Testis (tissue), 3 donors: ENCODE results near the gene ACBD4. TPM values are rescaled to one million over a fixed set of nuclear protein-coding genes. Genes with fewer than 3 reads are reported as not detected.

Source experiments
- DNase-seq: peaks from one replicate; pipeline ENCODE4 v3.0.0-alpha.2; 2019
- H3K27ac ChIP-seq, 2 donors: fragments of 200-600 bp; sonication (generic); one replicate each; pipeline ENCODE4 v1.5.1; 2019
- H3K27me3 ChIP-seq: fragments of 200-600 bp; sonication (generic); one replicate; pipeline ENCODE4 v1.5.1; 2019
- H3K36me3 ChIP-seq: fragments of 200-600 bp; sonication (generic); one replicate; pipeline ENCODE4 v1.5.1; 2017; ENCODE audit warnings: low read depth; ENCODE audit errors: missing control alignments
- H3K4me1 ChIP-seq: fragments of 200-600 bp; sonication (generic); one replicate; pipeline ENCODE4 v1.5.1; 2019
- H3K4me3 ChIP-seq, 2 donors: fragments of 200-600 bp; sonication (generic); one replicate each; pipeline ENCODE4 v1.5.1; 2017 to 2019
- H3K9me3 ChIP-seq: fragments of 200-600 bp; sonication (generic); one replicate; pipeline ENCODE4 v1.5.1; 2017
- CTCF ChIP-seq, 3 experiments: fragments of 450-650 bp in 2 of 3; fragments of 200-600 bp in 1 of 3; sonication (generic) in 1 of 3; IDR thresholded peaks; one replicate each; pipeline ENCODE4 v1.5.1; 2016 to 2019; ENCODE audit warnings: antibody characterized with exemption in 3 of 3, mild to moderate bottlenecking in 2 of 3, moderate library complexity in 1 of 3
- POLR2A ChIP-seq: fragments of 450-650 bp; IDR thresholded peaks from one replicate; pipeline ENCODE4 v1.6.1; 2017; ENCODE audit warnings: antibody characterized with exemption, mild to moderate bottlenecking, moderate library complexity
- WGBS, 2 donors: methylation state at CpG; one replicate each; pipeline ENCODE4 v1.1.5; 2018; 5-methylcytosine and 5-hydroxymethylcytosine counted together
- intact Hi-C: fragments of 100-400 bp; cut with DNase I; formaldehyde crosslinking; loops from one replicate; pipeline ENCODE4 v1.15.1; 2023; ENCODE audit warnings: low total_unique reads
- polyA plus RNA-seq: library from polyadenylated mRNA; stranded (reverse); fragments of 350-450 nt; fragmentation: Illumina TruSeq; extraction: RNeasy Lipid Tissue Mini Kit (QIAGEN cat#74804); gene quantifications from one replicate; pipeline ENCODE4 v1.2.3, GENCODE V29; 2014; ENCODE audit warnings: low read depth, low replicate concordance; ENCODE audit not compliant: insufficient read depth
- total RNA-seq, 2 donors: library from RNA; depleted of rRNA; stranded (reverse); fragments of >200 nt; gene quantifications; one replicate each; pipeline ENCODE4 v1.2.3, GENCODE V29; 2016

ACBD4 gene
- total and polyA plus RNA-seq, 3 donors from 2014 or later, result 7.5 to 9.1 (median 8.3) TPM

- Histone ChIP-seq H3K27me3 (no peaks in the 10 kb centered on the region), H3K9me3 (no peaks in the 10 kb centered on the region), H3K4me3 (no peak overlapping the region), H3K36me3 (no peaks in the 10 kb centered on the region), H3K4me1 (peaks cover 25% of the 10 kb centered on the region), H3K27ac (peak overlapping the region in 1 of 2 donors; percentile 68)
- intact Hi-C loops, result no loop called here
- TF ChIP-seq POLR2A (no peak), CTCF (IDR thresholded peaks at IDR 0.05) (peak; percentile 77 to 82 (median 79))
- DNase-seq, result peak; percentile 93
- 57 to 64% methylated on average over 7 to 9 of the region's 9 CpGs for WGBS, 2 donors
Observed at GRCh38 chr17:45098869-45099616, 36.4 kb upstream of the ACBD4 start.

GRCh38 chr17:45101546-45101882, 34.0 kb upstream of the ACBD4 start:
- Histone ChIP-seq H3K9me3 (no peaks in the 10 kb centered on the region), H3K4me1 (peaks cover 25% of the 10 kb centered on the region), H3K4me3 (no peak overlapping the region), H3K27me3 (no peaks in the 10 kb centered on the region), H3K36me3 (no peaks in the 10 kb centered on the region), H3K27ac (peak overlapping the region; percentile 21 to 77)
- TF ChIP-seq POLR2A, result no peak
- no peak for TF ChIP-seq CTCF (IDR thresholded peaks at IDR 0.05)
- 39 to 47% methylated on average over 9 of the region's 9 CpGs for WGBS, 2 donors
- DNase-seq, result no peak
- intact Hi-C loops, result no loop called here

GRCh38 chr17:45101883-45102811, 33.3 kb upstream of the ACBD4 start:
- TF ChIP-seq POLR2A, result no peak
- H3K4me1 ChIP-seq, result peaks cover 28% of the 10 kb centered on the region
- intact Hi-C loops, result no loop called here
- H3K9me3 ChIP-seq, result no peaks in the 10 kb centered on the region
- DNase-seq, result peak; percentile 68
- H3K27me3 ChIP-seq, result no peaks in the 10 kb centered on the region
- peak overlapping the region; percentile 72 to 77 for H3K27ac ChIP-seq
- H3K4me3 ChIP-seq, result no peak overlapping the region
- WGBS, 2 donors, result 41 to 49% methylated on average over 12 of the region's 12 CpGs
- no peaks in the 10 kb centered on the region for H3K36me3 ChIP-seq

- H3K27me3 ChIP-seq, result no peaks in the 10 kb centered on the region
- TF ChIP-seq CTCF (IDR thresholded peaks at IDR 0.05) (no peak), POLR2A (no peak)
- H3K36me3 ChIP-seq, result no peaks in the 10 kb centered on the region
- DNase-seq, result no peak
- 82 to 84% methylated on average over 9 of the region's 9 CpGs for WGBS, 2 donors
- H3K4me1 ChIP-seq, result peaks cover 35% of the 10 kb centered on the region
- no peak overlapping the region for H3K4me3 ChIP-seq
- H3K9me3 ChIP-seq, result no peaks in the 10 kb centered on the region
- intact Hi-C loops, result no loop called here
- H3K27ac ChIP-seq, result peak overlapping the region; percentile 72 to 77
Observed at GRCh38 chr17:45102856-45103255, 32.6 kb upstream of the ACBD4 start.

- 31 to 66% methylated on average over 9 of the region's 9 CpGs for WGBS, 2 donors
- intact Hi-C loops, result no loop called here
- peak overlapping the region; percentile 72 to 77 for H3K27ac ChIP-seq
- peaks cover 39% of the 10 kb centered on the region for H3K4me1 ChIP-seq
- H3K36me3 ChIP-seq, result no peaks in the 10 kb centered on the region
- no peaks in the 10 kb centered on the region for H3K9me3 ChIP-seq
- H3K27me3 ChIP-seq, result no peaks in the 10 kb centered on the region
- TF ChIP-seq POLR2A (no peak), CTCF (IDR thresholded peaks at IDR 0.05) (no peak)
- DNase-seq, result peak; percentile 77
- no peak overlapping the region for H3K4me3 ChIP-seq
Observed at GRCh38 chr17:45103269-45103795, 32.2 kb upstream of the ACBD4 start.
